Spleen (tissue), 11 donors: ENCODE results near the gene RNF111. TPM values are rescaled to one million over a fixed set of nuclear protein-coding genes. Genes with fewer than 3 reads are reported as not detected.
"Not testable (repeated sequence)": the region's sequence is repeated elsewhere in the genome, so short reads cannot be mapped to it uniquely, and the experiment has no call there.

Experiments
- DNase-seq: peaks from one replicate; pipeline ENCODE4 v3.0.0-alpha.2; 2020
- H3K27ac ChIP-seq, 8 donors: fragments of 200-600 bp; sonication (generic) in 7 of 8; 1 replicate in 4 of 8; 2 replicates in 4 of 8; pipeline versions ENCODE4 v1.5.0 to v1.8.0; 2016 to 2021; ENCODE audit warnings: inconsistent platforms in 4 of 8, mild to moderate bottlenecking in 4 of 8, moderate library complexity in 1 of 8
- H3K27me3 ChIP-seq, 7 donors: fragments of 200-600 bp; sonication (generic) in 6 of 7; replicated peaks in 1 of 7; 1 replicate in 4 of 7; 2 replicates in 3 of 7; pipeline versions ENCODE4 v1.5.0 to v1.8.0; 2016 to 2021; ENCODE audit warnings: inconsistent platforms in 3 of 7, mild to moderate bottlenecking in 1 of 7
- H3K36me3 ChIP-seq, 6 donors: fragments of 200-600 bp; sonication (generic) in 5 of 6; 1 replicate in 4 of 6; 2 replicates in 2 of 6; pipeline versions ENCODE4 v1.5.0 to v1.8.0; 2016 to 2021; ENCODE audit warnings: inconsistent platforms in 2 of 6
- H3K4me1 ChIP-seq, 6 donors: fragments of 200-600 bp; sonication (generic) in 5 of 6; 1 replicate in 3 of 6; 2 replicates in 3 of 6; pipeline versions ENCODE4 v1.5.0 to v1.8.0; 2016 to 2021; ENCODE audit warnings: inconsistent platforms in 3 of 6
- H3K4me3 ChIP-seq, 8 donors: fragments of 200-600 bp; sonication (generic) in 7 of 8; 1 replicate in 4 of 8; 2 replicates in 4 of 8; pipeline versions ENCODE4 v1.5.0 to v1.8.0; 2016 to 2021; ENCODE audit warnings: inconsistent platforms in 4 of 8, mild to moderate bottlenecking in 4 of 8, moderate library complexity in 2 of 8
- H3K9me3 ChIP-seq, 8 donors: fragments of 200-600 bp; sonication (generic) in 7 of 8; 1 replicate in 4 of 8; 2 replicates in 4 of 8; pipeline versions ENCODE4 v1.5.0 to v1.8.0; 2016 to 2021; ENCODE audit warnings: inconsistent platforms in 4 of 8
- POLR2A ChIP-seq, 3 donors: fragments of 450-650 bp; IDR thresholded peaks; one replicate each; pipeline ENCODE4 v1.5.1; 2017; ENCODE audit warnings: antibody characterized with exemption in 3 of 3, mild to moderate bottlenecking in 1 of 3
- POLR2AphosphoS5 ChIP-seq, 3 donors: sonication (generic); formaldehyde crosslinking; IDR thresholded peaks; one replicate each; pipeline ENCODE4 v1.5.1; 2017; ENCODE audit warnings: antibody characterized with exemption in 3 of 3
- WGBS, 5 donors: extraction: QIAGEN DNeasy Blood & Tissue Kit in 3 of 5; methylation state at CpG; one replicate each; pipeline versions ENCODE4 v1.1.5 to v1.1.7; 2013 to 2018; 5-methylcytosine and 5-hydroxymethylcytosine counted together
- intact Hi-C: fragments of 100-400 bp; cut with DNase I; formaldehyde crosslinking; loops from one replicate; pipeline ENCODE4 v1.15.0; 2023; ENCODE audit warnings: low total_unique reads
- polyA plus RNA-seq, 3 donors: library from polyadenylated mRNA; stranded (reverse); fragments of 200-250 nt; gene quantifications; one replicate each; pipeline ENCODE4 v1.2.1, GENCODE V29; 2013
- total RNA-seq, 7 donors: library from RNA; depleted of rRNA in 3 of 7; stranded (reverse); fragments of >200 nt in 3 of 7; fragmentation: NEBNext Ultra II Directional in 4 of 7; extraction: Animal tissue kit (Norgen Biotek cat#: 25700) in 4 of 7; gene quantifications; one replicate each; pipeline versions ENCODE4 v1.1.0 to v1.2.1, GENCODE V29; 2016 to 2021
- TF ChIP-seq, protein P1 (sequence below), 11 experiments: fragments of 200-600 bp in 7 of 11; fragments of 450-650 bp in 4 of 11; sonication (generic) in 4 of 11; IDR thresholded peaks in 8 of 11; conservative IDR thresholded peaks in 3 of 11; 1 replicate in 7 of 11; 2 replicates in 4 of 11; pipeline versions ENCODE4 v1.4.0 to v1.8.0; 2016 to 2021; ENCODE audit warnings: antibody characterized with exemption in 11 of 11, inconsistent platforms in 4 of 11, mild to moderate bottlenecking in 1 of 11
- donor health status: healthy with polysubstance abuse.
- donor health status: DM: no; HTN: no; CAD: no; lungs with moderate emphysema.
- donor health status: DM: no; HTN: no; CAD: no.
- donor health status: Bipolar disorder and iron deficiency.
- donor health status: healthy.
- donor health status: DM: no; HTN: no; CAD: no.
- donor health status: DM: yes; HTN: yes; CAD: no.

Gene RNF111
- total and polyA plus RNA-seq, 10 donors: 10.5 to 68.2 (median 41.1) TPM

DNA sequence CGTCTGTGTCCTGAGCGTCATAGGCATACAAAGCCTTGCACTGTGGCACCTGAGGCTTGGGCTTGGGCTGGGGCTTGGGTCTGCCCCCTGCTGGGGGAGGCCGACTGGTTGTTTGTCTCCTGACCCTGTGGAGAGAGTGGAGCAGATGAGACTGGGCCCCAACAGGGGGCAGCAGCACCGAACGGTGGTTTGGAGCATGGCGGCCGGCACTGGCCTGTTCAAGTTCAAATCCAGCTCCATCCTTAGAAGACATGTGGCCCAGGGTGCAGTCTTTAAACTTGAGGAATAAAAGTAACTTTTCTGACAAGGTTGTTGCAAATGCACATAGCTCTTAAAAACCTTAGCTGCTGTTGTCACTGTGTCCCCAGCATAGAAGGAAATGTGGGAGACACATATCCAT, 150.8 kb downstream of the RNF111 start:
- intact Hi-C loops: loop anchor here (10.0 kb wide), 1 partner anchor 163 kb away; no protein-coding TSS in a partner anchor
- H3K36me3 ChIP-seq: peaks cover 0 to 98% (median 35%) of the 10 kb centered on the region in 6 donors
- 57 to 71% (median 62%) methylated on average over 6 to 7 of the region's 7 CpGs for WGBS, 5 donors
- H3K9me3 ChIP-seq: no peaks in the 10 kb centered on the region
- H3K27ac ChIP-seq: no peak overlapping the region
- H3K27me3 ChIP-seq: no peaks in the 10 kb centered on the region
- no peak for TF ChIP-seq POLR2A (IDR thresholded peaks at IDR 0.05)
- TF ChIP-seq, protein P1, sequence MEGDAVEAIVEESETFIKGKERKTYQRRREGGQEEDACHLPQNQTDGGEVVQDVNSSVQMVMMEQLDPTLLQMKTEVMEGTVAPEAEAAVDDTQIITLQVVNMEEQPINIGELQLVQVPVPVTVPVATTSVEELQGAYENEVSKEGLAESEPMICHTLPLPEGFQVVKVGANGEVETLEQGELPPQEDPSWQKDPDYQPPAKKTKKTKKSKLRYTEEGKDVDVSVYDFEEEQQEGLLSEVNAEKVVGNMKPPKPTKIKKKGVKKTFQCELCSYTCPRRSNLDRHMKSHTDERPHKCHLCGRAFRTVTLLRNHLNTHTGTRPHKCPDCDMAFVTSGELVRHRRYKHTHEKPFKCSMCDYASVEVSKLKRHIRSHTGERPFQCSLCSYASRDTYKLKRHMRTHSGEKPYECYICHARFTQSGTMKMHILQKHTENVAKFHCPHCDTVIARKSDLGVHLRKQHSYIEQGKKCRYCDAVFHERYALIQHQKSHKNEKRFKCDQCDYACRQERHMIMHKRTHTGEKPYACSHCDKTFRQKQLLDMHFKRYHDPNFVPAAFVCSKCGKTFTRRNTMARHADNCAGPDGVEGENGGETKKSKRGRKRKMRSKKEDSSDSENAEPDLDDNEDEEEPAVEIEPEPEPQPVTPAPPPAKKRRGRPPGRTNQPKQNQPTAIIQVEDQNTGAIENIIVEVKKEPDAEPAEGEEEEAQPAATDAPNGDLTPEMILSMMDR (IDR thresholded peaks at IDR 0.05 in 8 of 11, conservative IDR thresholded peaks at IDR 0.05 in 3 of 11): peak in 10 of 11 experiments; percentile 39 to 74 (median 66)
- TF ChIP-seq POLR2AphosphoS5 (IDR thresholded peaks at IDR 0.05): peak in 2 of 3 donors; percentile 27 to 37
- H3K4me1 ChIP-seq: no peaks in the 10 kb centered on the region
- DNase-seq: peak; percentile 87
- H3K4me3 ChIP-seq: no peak overlapping the region

DNA sequence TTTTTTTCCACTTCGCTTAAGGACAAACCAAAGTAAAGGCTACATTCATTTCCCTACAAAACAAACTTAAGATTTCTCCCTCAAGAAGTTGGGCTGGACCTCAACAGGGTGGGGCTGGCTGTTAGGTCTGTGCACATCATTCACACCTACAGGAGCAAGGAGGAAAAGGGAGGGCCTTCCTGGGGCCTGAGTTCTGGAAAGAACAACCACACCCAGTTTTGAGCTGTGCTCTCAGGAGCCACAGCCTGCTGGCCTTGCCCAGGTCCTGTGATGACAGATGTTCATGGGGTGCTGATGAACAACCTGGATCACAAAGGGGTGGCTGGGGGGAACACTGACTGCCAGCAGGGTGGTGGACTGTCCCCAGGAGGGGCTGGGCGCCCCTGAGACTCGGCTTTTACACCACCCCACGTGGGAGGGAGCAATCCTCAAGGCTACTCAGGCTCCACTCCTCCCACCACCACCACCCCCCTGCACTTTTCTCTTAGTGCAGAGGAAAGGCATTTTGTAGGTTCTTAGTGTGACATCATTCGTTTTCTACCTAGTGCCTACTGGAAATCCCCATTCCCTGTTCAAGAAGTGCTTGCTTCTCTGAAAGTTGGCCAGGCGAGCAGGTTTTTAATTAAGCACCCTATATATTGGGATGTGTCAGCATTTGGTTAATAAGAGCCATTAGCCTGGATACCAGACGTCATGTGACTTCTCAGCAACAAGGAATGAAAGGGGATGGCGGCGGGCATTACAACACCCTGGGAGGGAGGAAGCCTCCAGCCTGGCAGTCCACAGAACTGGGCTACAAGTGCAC, 153.2 kb downstream of the RNF111 start:
- no peak overlapping the region for H3K27ac ChIP-seq
- no peaks in the 10 kb centered on the region for H3K4me1 ChIP-seq
- H3K9me3 ChIP-seq: no peaks in the 10 kb centered on the region
- intact Hi-C loops: loop anchor here (10.0 kb wide), 1 partner anchor 354 kb away; no protein-coding TSS in a partner anchor
- H3K36me3 ChIP-seq: peaks cover 0 to 97% (median 27%) of the 10 kb centered on the region in 6 donors
- no peak for TF ChIP-seq POLR2A (IDR thresholded peaks at IDR 0.05)
- TF ChIP-seq POLR2AphosphoS5 (IDR thresholded peaks at IDR 0.05): no peak
- TF ChIP-seq, protein P1 (IDR thresholded peaks at IDR 0.05 in 8 of 11, conservative IDR thresholded peaks at IDR 0.05 in 3 of 11): no peak
- no peak overlapping the region for H3K4me3 ChIP-seq
- DNase-seq: no peak
- no peaks in the 10 kb centered on the region for H3K27me3 ChIP-seq
- 72 to 87% (median 78%) methylated on average over 9 of the region's 9 CpGs for WGBS, 5 donors

DNA sequence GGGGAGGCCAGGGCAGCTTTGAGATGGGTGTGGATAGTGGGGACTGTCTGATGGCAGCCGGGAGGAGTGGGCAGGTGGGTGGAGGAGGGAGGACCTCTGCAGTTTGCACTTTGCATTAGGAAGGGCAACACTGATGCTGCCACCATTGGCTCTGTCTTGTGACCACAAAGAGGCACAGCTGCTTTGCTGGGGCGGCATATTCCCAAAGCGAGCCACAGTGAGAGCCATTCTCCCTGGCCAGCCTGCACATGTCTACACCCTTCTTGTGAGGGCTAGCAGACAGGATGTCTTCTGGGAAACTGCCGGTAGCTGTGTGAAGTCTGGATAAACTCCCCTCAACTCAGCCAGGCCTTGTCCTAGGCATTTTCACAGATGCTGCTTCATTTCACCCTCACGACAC, 155.8 kb downstream of the RNF111 start:
- no peak for DNase-seq
- H3K36me3 ChIP-seq: peaks cover 0 to 94% (median 13%) of the 10 kb centered on the region in 6 donors
- H3K4me3 ChIP-seq: no peak overlapping the region
- TF ChIP-seq POLR2AphosphoS5 (IDR thresholded peaks at IDR 0.05) (no peak), POLR2A (IDR thresholded peaks at IDR 0.05) (no peak)
- TF ChIP-seq, protein P1 (IDR thresholded peaks at IDR 0.05 in 8 of 11, conservative IDR thresholded peaks at IDR 0.05 in 3 of 11): no peak
- no peaks in the 10 kb centered on the region for H3K9me3 ChIP-seq
- H3K27ac ChIP-seq: no peak overlapping the region
- no peaks in the 10 kb centered on the region for H3K4me1 ChIP-seq
- no peaks in the 10 kb centered on the region for H3K27me3 ChIP-seq
- WGBS, 5 donors: 88 to 98% (median 94%) methylated on average over 5 of the region's 5 CpGs
- intact Hi-C loops: loop anchor here (10.0 kb wide), 1 partner anchor 352 kb away; no protein-coding TSS in a partner anchor

DNA sequence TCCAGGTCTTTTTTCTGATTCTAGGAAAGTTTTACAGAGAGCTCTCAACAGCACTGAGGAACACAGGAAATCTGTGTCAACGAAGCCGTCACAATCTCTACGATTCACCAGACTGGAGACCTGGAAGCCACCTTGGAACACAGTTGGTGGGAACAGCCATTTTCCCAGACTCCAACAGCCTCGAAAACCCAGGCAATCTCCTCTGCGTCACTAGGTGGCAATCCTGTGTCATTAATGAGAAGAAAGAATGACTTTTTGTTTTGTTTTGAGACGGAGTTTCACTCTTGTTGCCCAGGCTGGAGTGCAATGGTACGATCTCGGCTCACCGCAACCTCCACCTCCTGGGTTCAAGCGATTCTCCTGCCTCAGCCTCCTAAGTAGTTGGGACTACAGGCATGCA, 157.1 kb downstream of the RNF111 start:
- intact Hi-C loops: loop anchor here (10.0 kb wide), 1 partner anchor 350 kb away; no protein-coding TSS in a partner anchor
- not testable (repeated sequence) for H3K27ac ChIP-seq, H3K4me3 ChIP-seq, H3K9me3 ChIP-seq, DNase-seq, H3K4me1 ChIP-seq, H3K27me3 ChIP-seq
- WGBS, 5 donors: 80 to 90% (median 89%) methylated on average over 10 of the region's 10 CpGs
- peaks cover 0 to 85% (median 13%) of the 10 kb centered on the region in 6 donors for H3K36me3 ChIP-seq
- TF ChIP-seq, protein P1 (IDR thresholded peaks at IDR 0.05 in 8 of 11, conservative IDR thresholded peaks at IDR 0.05 in 3 of 11): peak in 1 of 11 experiments; percentile 11
